Measurements from ENCODE around the gene UTS2.

DNA sequence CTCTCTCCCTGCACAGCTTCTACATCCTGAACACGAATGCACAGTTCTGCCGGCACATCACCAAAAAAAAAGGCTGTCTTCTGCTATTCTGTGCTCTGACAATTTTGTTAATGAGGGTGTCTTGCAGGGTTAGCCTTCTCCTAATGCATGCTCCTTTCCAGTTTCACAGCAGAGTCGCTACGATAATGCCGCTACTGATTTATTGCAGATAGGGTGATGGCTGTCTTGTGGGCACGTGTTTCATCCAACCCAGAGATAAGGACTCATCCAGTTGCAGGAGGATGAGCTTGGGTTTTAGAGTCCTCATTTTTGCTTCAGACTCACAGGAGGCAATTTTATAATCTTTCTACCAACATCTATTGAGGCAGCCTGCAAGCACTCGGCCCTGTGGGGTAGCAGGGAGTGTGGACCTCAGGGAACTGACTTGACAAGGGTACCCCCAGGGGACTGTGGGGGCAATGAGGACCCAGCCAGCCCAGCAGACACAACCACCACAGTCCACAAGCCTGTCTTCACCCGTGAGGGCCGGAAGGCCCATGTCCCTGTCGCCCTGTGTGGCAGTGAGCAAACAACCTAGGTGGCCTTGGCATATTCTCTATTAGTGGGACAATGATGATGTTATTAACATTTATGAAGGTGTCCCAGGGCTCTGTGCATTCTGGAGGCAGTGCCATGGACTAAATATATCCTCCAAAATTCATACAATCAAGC is 15.4 kb upstream of the UTS2 start:
- TF ChIP-seq, protein P1, sequence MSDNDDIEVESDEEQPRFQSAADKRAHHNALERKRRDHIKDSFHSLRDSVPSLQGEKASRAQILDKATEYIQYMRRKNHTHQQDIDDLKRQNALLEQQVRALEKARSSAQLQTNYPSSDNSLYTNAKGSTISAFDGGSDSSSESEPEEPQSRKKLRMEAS (IDR thresholded peaks at IDR 0.05), result no peak
- TF ChIP-seq ZBTB7A (IDR thresholded peaks at IDR 0.05; ENCODE audit: low read depth), result no peak
- TF ChIP-seq RAD21 (IDR thresholded peaks at IDR 0.05; ENCODE audit: low read depth), result no peak
- no peak for TF ChIP-seq FOXM1 (IDR thresholded peaks at IDR 0.05; ENCODE audit: borderline replicate concordance, low read depth)
- no peak for TF ChIP-seq EP300 (IDR thresholded peaks at IDR 0.05; ENCODE audit: borderline replicate concordance)
- no peak for TF ChIP-seq CEBPB (IDR thresholded peaks at IDR 0.05)
- TF ChIP-seq, protein P2, sequence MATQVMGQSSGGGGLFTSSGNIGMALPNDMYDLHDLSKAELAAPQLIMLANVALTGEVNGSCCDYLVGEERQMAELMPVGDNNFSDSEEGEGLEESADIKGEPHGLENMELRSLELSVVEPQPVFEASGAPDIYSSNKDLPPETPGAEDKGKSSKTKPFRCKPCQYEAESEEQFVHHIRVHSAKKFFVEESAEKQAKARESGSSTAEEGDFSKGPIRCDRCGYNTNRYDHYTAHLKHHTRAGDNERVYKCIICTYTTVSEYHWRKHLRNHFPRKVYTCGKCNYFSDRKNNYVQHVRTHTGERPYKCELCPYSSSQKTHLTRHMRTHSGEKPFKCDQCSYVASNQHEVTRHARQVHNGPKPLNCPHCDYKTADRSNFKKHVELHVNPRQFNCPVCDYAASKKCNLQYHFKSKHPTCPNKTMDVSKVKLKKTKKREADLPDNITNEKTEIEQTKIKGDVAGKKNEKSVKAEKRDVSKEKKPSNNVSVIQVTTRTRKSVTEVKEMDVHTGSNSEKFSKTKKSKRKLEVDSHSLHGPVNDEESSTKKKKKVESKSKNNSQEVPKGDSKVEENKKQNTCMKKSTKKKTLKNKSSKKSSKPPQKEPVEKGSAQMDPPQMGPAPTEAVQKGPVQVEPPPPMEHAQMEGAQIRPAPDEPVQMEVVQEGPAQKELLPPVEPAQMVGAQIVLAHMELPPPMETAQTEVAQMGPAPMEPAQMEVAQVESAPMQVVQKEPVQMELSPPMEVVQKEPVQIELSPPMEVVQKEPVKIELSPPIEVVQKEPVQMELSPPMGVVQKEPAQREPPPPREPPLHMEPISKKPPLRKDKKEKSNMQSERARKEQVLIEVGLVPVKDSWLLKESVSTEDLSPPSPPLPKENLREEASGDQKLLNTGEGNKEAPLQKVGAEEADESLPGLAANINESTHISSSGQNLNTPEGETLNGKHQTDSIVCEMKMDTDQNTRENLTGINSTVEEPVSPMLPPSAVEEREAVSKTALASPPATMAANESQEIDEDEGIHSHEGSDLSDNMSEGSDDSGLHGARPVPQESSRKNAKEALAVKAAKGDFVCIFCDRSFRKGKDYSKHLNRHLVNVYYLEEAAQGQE (IDR thresholded peaks at IDR 0.05; ENCODE audit: low read depth), result no peak
- TF ChIP-seq TAF1 (IDR thresholded peaks at IDR 0.05; ENCODE audit: low read depth), result no peak
- no peak for TF ChIP-seq EGR1 (IDR thresholded peaks at IDR 0.05)
- TF ChIP-seq TEAD4 (IDR thresholded peaks at IDR 0.05), result no peak
- no peak for TF ChIP-seq NFIC (IDR thresholded peaks at IDR 0.05)
